Liver (tissue), 9 donors: ENCODE data around the gene PASD1. TPM values are rescaled to one million over a fixed set of nuclear protein-coding genes. Genes with fewer than 3 reads are reported as not detected.

ENCODE experiments used
- DNase-seq: peaks from one replicate; pipeline ENCODE4 v3.0.0-alpha.2; 2017; ENCODE audit warnings: low spot score
- H3K27ac ChIP-seq, 2 donors: one replicate each; pipeline ENCODE4 v1.7.0; 2013; ENCODE audit warnings: inconsistent platforms in 2 of 2, low read length in 2 of 2, control low read depth in 1 of 2, low read depth in 1 of 2, mild to moderate bottlenecking in 1 of 2
- H3K27me3 ChIP-seq, 4 donors: one replicate each; pipeline versions ENCODE4 v1.6.1 to v1.7.0; 2013; ENCODE audit warnings: low read length in 3 of 4, inconsistent platforms in 1 of 4, mild to moderate bottlenecking in 1 of 4, moderate library complexity in 1 of 4; ENCODE audit not compliant: control insufficient read depth in 4 of 4, insufficient read depth in 4 of 4
- H3K36me3 ChIP-seq, 4 donors: one replicate each; pipeline versions ENCODE4 v1.6.1 to v1.7.0; 2013; ENCODE audit warnings: low read length in 3 of 4, mild to moderate bottlenecking in 3 of 4, low read depth in 1 of 4, moderate library complexity in 1 of 4; ENCODE audit not compliant: control insufficient read depth in 4 of 4, insufficient read depth in 3 of 4
- H3K4me1 ChIP-seq, 4 donors: one replicate each; pipeline versions ENCODE4 v1.6.1 to v1.7.0; 2013; ENCODE audit warnings: low read length in 3 of 4, mild to moderate bottlenecking in 3 of 4, moderate library complexity in 1 of 4; ENCODE audit not compliant: control insufficient read depth in 4 of 4, insufficient read depth in 4 of 4
- H3K4me3 ChIP-seq, 3 donors: one replicate each; pipeline versions ENCODE4 v1.6.1 to v1.7.0; 2013; ENCODE audit warnings: low read length in 3 of 3, control low read depth in 1 of 3, low read depth in 1 of 3, mild to moderate bottlenecking in 1 of 3
- H3K9ac ChIP-seq, 2 donors: one replicate each; pipeline ENCODE4 v1.7.0; 2013; ENCODE audit warnings: low read length in 2 of 2, mild to moderate bottlenecking in 2 of 2, moderate library complexity in 2 of 2, control low read depth in 1 of 2, low read depth in 1 of 2
- H3K9me3 ChIP-seq, 4 donors: one replicate each; pipeline versions ENCODE4 v1.6.1 to v1.7.0; 2013; ENCODE audit warnings: low read length in 3 of 4; ENCODE audit not compliant: control insufficient read depth in 4 of 4
- EGR1 ChIP-seq, 2 donors: IDR thresholded peaks; 2 replicates each; pipeline ENCODE4 v1.6.1; 2016 to 2018; ENCODE audit warnings: antibody characterized with exemption in 2 of 2, low read depth in 2 of 2
- FOXA2 ChIP-seq: IDR thresholded peaks from 2 replicates; pipeline ENCODE4 v1.6.1; 2016; ENCODE audit warnings: antibody characterized with exemption
- GABPA ChIP-seq, 2 donors: IDR thresholded peaks in 1 of 2; conservative IDR thresholded peaks in 1 of 2; 2 replicates each; pipeline ENCODE4 v1.6.1; 2016; ENCODE audit warnings: antibody characterized with exemption in 2 of 2, mild to moderate bottlenecking in 1 of 2, moderate library complexity in 1 of 2
- HNF4A ChIP-seq, 2 donors: conservative IDR thresholded peaks; 2 replicates each; pipeline ENCODE4 v1.6.1; 2016; ENCODE audit warnings: antibody characterized with exemption in 2 of 2, mild to moderate bottlenecking in 2 of 2
- HNF4G ChIP-seq: IDR thresholded peaks from 2 replicates; pipeline ENCODE4 v1.6.1; 2016; ENCODE audit warnings: antibody characterized with exemption
- JUND ChIP-seq, 2 donors: IDR thresholded peaks; 2 replicates each; pipeline ENCODE4 v1.6.1; 2016; ENCODE audit warnings: antibody characterized with exemption in 2 of 2
- NR2F2 ChIP-seq: IDR thresholded peaks from 2 replicates; pipeline ENCODE4 v1.6.1; 2016; ENCODE audit warnings: antibody characterized with exemption
- RAD21 ChIP-seq, 2 donors: IDR thresholded peaks; 2 replicates each; pipeline ENCODE4 v1.6.1; 2016; ENCODE audit warnings: antibody characterized with exemption in 2 of 2, mild to moderate bottlenecking in 2 of 2
- RXRA ChIP-seq, 2 donors: IDR thresholded peaks; 2 replicates each; pipeline ENCODE4 v1.6.1; 2017 to 2018; ENCODE audit warnings: antibody characterized with exemption in 2 of 2, mild to moderate bottlenecking in 1 of 2
- TAF1 ChIP-seq: conservative IDR thresholded peaks from 2 replicates; pipeline ENCODE4 v1.6.1; 2016; ENCODE audit warnings: antibody characterized with exemption, mild to moderate bottlenecking
- YY1 ChIP-seq: IDR thresholded peaks from 2 replicates; pipeline ENCODE4 v1.6.1; 2016; ENCODE audit warnings: antibody characterized with exemption, mild to moderate bottlenecking
- WGBS: extraction: QIAGEN DNeasy Blood & Tissue Kit; methylation state at CpG from one replicate; pipeline ENCODE4 v1.1.7; 2013; 5-methylcytosine and 5-hydroxymethylcytosine counted together
- polyA plus RNA-seq, 2 donors: library from polyadenylated mRNA; stranded (reverse) in 1 of 2; unstranded in 1 of 2; fragments of 200-250 nt in 1 of 2; fragments of >200 nt in 1 of 2; fragmentation: Nextera tagmentation in 1 of 2; extraction: Ambion mirVana in 1 of 2; gene quantifications; one replicate each; pipeline versions ENCODE4 v1.2.1 to v1.2.3, GENCODE V29; 2013 to 2015
- total RNA-seq, 2 donors: library from RNA; depleted of rRNA; stranded (reverse); fragments of >200 nt; gene quantifications; one replicate each; pipeline ENCODE4 v1.2.3, GENCODE V29; 2014
- TF ChIP-seq, protein P1 (sequence below): IDR thresholded peaks from 2 replicates; pipeline ENCODE4 v1.6.1; 2016; ENCODE audit warnings: antibody characterized with exemption
- TF ChIP-seq, protein P2 (sequence below): fragments of 150-350 bp; IDR thresholded peaks from 2 replicates; pipeline ENCODE4 v1.5.1; 2017; ENCODE audit warnings: improper control_type of control experiment, low read depth, low read length; ENCODE audit not compliant: missing input control
- TF ChIP-seq, protein P3 (sequence below): IDR thresholded peaks from 2 replicates; pipeline ENCODE4 v1.6.1; 2016; ENCODE audit warnings: antibody characterized with exemption
- TF ChIP-seq, protein P4 (sequence below): IDR thresholded peaks from 2 replicates; pipeline ENCODE4 v1.6.1; 2016; ENCODE audit warnings: antibody characterized with exemption, mild to moderate bottlenecking
- TF ChIP-seq, protein P5 (sequence below): IDR thresholded peaks from 2 replicates; pipeline ENCODE4 v1.6.1; 2016; ENCODE audit warnings: antibody characterized with exemption
- donor health status: healthy.
- donor health status: healthy.
- donor health status: healthy.
- donor health status: healthy.
- donor health status: healthy.

PASD1 gene
- total and polyA plus RNA-seq, 4 donors: not detected

DNA sequence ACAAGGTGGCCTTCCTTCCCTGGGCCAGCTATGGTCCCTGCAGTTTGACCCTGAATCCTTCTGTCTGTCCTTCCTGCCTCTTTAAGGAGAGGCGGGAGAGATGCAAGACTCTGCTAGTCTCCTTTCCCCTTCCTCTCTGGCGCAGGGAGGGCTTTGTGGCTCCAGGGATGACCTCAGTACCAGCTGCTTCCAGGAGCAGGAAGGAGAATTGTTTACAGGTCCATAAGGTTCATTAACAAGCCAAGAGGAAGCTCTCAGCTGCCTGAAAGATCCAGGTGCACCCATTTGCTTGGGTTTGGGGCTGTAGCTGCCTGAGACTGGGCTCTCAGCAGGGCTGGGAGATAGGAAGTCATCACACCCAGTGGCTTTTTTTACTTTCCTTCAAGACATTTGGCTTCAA lies 148.3 kb downstream of the PASD1 start:
- Histone ChIP-seq H3K36me3 (no peaks in the 10 kb centered on the region), H3K4me3 (no peak overlapping the region), H3K27me3 (no peaks in the 10 kb centered on the region), H3K27ac (no peak overlapping the region), H3K9me3 (no peaks in the 10 kb centered on the region), H3K9ac (no peak overlapping the region), H3K4me1 (no peaks in the 10 kb centered on the region)
- TF ChIP-seq TAF1 (no peak), FOXA2 (no peak), RAD21 (IDR thresholded peaks at IDR 0.05) (no peak), JUND (IDR thresholded peaks at IDR 0.05) (no peak), YY1 (no peak), HNF4A (conservative IDR thresholded peaks at IDR 0.05) (no peak), NR2F2 (no peak), GABPA (IDR thresholded peaks at IDR 0.05 in 1 of 2, conservative IDR thresholded peaks at IDR 0.05 in 1 of 2) (no peak), RXRA (IDR thresholded peaks at IDR 0.05) (no peak), EGR1 (IDR thresholded peaks at IDR 0.05; ENCODE audit: low read depth in 2 of 2) (no peak), HNF4G (no peak)
- TF ChIP-seq, protein P1, sequence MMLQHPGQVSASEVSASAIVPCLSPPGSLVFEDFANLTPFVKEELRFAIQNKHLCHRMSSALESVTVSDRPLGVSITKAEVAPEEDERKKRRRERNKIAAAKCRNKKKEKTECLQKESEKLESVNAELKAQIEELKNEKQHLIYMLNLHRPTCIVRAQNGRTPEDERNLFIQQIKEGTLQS: no peak
- TF ChIP-seq, protein P2, sequence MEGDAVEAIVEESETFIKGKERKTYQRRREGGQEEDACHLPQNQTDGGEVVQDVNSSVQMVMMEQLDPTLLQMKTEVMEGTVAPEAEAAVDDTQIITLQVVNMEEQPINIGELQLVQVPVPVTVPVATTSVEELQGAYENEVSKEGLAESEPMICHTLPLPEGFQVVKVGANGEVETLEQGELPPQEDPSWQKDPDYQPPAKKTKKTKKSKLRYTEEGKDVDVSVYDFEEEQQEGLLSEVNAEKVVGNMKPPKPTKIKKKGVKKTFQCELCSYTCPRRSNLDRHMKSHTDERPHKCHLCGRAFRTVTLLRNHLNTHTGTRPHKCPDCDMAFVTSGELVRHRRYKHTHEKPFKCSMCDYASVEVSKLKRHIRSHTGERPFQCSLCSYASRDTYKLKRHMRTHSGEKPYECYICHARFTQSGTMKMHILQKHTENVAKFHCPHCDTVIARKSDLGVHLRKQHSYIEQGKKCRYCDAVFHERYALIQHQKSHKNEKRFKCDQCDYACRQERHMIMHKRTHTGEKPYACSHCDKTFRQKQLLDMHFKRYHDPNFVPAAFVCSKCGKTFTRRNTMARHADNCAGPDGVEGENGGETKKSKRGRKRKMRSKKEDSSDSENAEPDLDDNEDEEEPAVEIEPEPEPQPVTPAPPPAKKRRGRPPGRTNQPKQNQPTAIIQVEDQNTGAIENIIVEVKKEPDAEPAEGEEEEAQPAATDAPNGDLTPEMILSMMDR: no peak
- TF ChIP-seq, protein P3, sequence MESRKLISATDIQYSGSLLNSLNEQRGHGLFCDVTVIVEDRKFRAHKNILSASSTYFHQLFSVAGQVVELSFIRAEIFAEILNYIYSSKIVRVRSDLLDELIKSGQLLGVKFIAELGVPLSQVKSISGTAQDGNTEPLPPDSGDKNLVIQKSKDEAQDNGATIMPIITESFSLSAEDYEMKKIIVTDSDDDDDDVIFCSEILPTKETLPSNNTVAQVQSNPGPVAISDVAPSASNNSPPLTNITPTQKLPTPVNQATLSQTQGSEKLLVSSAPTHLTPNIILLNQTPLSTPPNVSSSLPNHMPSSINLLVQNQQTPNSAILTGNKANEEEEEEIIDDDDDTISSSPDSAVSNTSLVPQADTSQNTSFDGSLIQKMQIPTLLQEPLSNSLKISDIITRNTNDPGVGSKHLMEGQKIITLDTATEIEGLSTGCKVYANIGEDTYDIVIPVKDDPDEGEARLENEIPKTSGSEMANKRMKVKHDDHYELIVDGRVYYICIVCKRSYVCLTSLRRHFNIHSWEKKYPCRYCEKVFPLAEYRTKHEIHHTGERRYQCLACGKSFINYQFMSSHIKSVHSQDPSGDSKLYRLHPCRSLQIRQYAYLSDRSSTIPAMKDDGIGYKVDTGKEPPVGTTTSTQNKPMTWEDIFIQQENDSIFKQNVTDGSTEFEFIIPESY: no peak
- TF ChIP-seq, protein P4, sequence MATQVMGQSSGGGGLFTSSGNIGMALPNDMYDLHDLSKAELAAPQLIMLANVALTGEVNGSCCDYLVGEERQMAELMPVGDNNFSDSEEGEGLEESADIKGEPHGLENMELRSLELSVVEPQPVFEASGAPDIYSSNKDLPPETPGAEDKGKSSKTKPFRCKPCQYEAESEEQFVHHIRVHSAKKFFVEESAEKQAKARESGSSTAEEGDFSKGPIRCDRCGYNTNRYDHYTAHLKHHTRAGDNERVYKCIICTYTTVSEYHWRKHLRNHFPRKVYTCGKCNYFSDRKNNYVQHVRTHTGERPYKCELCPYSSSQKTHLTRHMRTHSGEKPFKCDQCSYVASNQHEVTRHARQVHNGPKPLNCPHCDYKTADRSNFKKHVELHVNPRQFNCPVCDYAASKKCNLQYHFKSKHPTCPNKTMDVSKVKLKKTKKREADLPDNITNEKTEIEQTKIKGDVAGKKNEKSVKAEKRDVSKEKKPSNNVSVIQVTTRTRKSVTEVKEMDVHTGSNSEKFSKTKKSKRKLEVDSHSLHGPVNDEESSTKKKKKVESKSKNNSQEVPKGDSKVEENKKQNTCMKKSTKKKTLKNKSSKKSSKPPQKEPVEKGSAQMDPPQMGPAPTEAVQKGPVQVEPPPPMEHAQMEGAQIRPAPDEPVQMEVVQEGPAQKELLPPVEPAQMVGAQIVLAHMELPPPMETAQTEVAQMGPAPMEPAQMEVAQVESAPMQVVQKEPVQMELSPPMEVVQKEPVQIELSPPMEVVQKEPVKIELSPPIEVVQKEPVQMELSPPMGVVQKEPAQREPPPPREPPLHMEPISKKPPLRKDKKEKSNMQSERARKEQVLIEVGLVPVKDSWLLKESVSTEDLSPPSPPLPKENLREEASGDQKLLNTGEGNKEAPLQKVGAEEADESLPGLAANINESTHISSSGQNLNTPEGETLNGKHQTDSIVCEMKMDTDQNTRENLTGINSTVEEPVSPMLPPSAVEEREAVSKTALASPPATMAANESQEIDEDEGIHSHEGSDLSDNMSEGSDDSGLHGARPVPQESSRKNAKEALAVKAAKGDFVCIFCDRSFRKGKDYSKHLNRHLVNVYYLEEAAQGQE: no peak
- TF ChIP-seq, protein P5, sequence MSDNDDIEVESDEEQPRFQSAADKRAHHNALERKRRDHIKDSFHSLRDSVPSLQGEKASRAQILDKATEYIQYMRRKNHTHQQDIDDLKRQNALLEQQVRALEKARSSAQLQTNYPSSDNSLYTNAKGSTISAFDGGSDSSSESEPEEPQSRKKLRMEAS: no peak
- 26% methylated on average over 2 of the region's 2 CpGs for WGBS
- no peak for DNase-seq

DNA sequence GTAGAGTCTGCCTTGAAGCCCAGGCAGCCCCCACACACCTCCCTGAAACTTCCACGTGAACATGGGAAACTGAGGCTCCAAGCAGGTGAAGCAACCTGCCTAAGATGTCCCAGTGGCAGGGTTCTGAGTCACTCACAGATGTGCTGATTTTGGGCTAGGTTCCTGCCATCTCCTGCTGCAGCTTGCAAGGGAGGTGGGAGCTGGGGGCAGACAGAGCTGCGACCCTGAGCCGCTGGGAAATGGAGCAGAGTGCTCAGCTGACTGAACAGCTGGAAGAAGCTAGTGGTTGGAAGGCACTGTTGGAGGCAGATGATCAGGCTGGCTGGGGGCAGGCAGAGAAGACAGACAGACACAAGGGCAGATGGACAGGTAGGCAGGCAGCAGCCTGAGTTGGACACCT lies 148.8 kb downstream of the PASD1 start:
- Histone ChIP-seq H3K9ac (no peak overlapping the region), H3K27me3 (no peaks in the 10 kb centered on the region), H3K9me3 (no peaks in the 10 kb centered on the region), H3K36me3 (no peaks in the 10 kb centered on the region), H3K4me1 (no peaks in the 10 kb centered on the region), H3K27ac (no peak overlapping the region), H3K4me3 (no peak overlapping the region)
- 58% methylated on average over 3 of the region's 3 CpGs for WGBS
- DNase-seq: no peak
- no peak for TF ChIP-seq HNF4G
